SK-N-MC (cell line): ENCODE results near the gene HDGF.

ENCODE experiments used
- DNase-seq: peaks from one replicate; pipeline ENCODE4 v3.0.0-alpha.2; 2011; ENCODE audit warnings: low read depth, low spot score
- H3K27ac ChIP-seq: fragments of 200-600 bp; sonication (generic); 2 replicates; pipeline ENCODE4 v1.5.1; 2016; ENCODE audit warnings: mixed run types
- H3K36me3 ChIP-seq: fragments of 200-600 bp; sonication (generic); 2 replicates; pipeline ENCODE4 v1.6.1; 2017; ENCODE audit warnings: antibody characterized with exemption, low read length, mixed read lengths; ENCODE audit not compliant: insufficient read depth
- H3K4me3 ChIP-seq: fragments of 200-600 bp; sonication (generic); 2 replicates; pipeline ENCODE4 v1.5.1; 2016
- H3K9ac ChIP-seq: fragments of 200-600 bp; sonication (generic); 2 replicates; pipeline ENCODE4 v1.8.0; 2017; ENCODE audit warnings: mixed run types, mixed read lengths; ENCODE audit not compliant: insufficient read length
- H3K9me3 ChIP-seq: fragments of 200-600 bp; sonication (generic); 2 replicates; pipeline ENCODE4 v1.6.1; 2017; ENCODE audit warnings: low read depth, mild to moderate bottlenecking, antibody characterized with exemption, low read length, moderate library complexity, mixed read lengths
- EZH2 ChIP-seq: fragments of 200-600 bp; sonication (generic); IDR thresholded peaks from one replicate; pipeline ENCODE4 v1.6.1; 2017; ENCODE audit warnings: antibody characterized with exemption
- FOXP2 ChIP-seq: optimal IDR thresholded peaks from 2 replicates; pipeline ENCODE3; 2011; ENCODE audit warnings: mild to moderate bottlenecking, moderate library complexity; ENCODE audit not compliant: insufficient read depth; ENCODE audit errors: extremely low read length, control extremely low read depth
- POLR2AphosphoS5 ChIP-seq: IDR thresholded peaks from 2 replicates; pipeline ENCODE4 v1.6.1; 2012; ENCODE audit warnings: mild to moderate bottlenecking, low read depth, low read length, borderline replicate concordance

The HDGF gene

DNA sequence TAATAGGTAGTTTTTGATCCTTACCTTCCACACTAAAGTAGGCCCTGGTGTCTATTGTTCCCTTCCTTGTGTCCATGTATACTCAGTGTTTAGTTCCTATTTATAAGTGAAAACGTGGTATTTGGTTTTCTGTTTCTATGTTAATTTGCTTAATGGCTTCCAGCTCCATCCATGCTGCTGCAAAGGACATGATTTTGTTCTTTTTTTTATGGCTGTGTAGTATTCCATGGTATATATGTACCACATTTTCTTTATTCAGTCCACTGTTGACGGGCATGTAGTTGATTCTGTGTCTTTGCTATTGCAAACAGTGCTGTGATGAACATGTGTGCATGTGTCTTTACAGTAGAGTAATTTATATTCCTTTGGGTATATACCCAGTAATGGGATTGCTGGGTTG is 36.7 kb upstream of the HDGF start:
- no peak for TF ChIP-seq POLR2AphosphoS5
- TF ChIP-seq EZH2 = no peak
- TF ChIP-seq FOXP2 = no peak
- H3K27ac ChIP-seq = no peak overlapping the region
- peaks cover 67% of the 10 kb centered on the region for H3K36me3 ChIP-seq
- DNase-seq = no peak
- H3K9me3 ChIP-seq = no peaks in the 10 kb centered on the region
- H3K4me3 ChIP-seq = no peak overlapping the region
- no peak overlapping the region for H3K9ac ChIP-seq

DNA sequence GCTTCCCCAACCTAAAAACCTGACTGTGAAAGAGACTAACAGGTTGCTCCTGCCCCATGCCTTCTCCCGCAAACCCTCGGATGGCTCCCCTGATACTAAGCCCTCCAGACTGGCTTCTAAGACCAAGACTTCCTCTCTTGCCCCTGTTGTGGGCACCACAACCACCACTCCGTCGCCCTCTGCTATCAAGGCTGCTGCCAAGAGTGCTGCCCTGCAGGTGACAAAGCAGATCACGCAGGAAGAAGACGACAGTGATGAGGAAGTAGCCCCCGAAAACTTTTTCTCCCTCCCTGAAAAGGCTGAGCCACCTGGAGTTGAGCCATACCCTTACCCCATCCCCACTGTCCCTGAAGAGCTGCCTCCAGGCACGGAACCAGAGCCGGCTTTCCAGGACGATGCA is 35.2 kb upstream of the HDGF start:
- Histone ChIP-seq H3K4me3 (no peak overlapping the region), H3K9ac (no peak overlapping the region), H3K27ac (no peak overlapping the region), H3K9me3 (no peaks in the 10 kb centered on the region), H3K36me3 (peaks cover 68% of the 10 kb centered on the region)
- no peak for DNase-seq
- no peak for TF ChIP-seq EZH2

DNA sequence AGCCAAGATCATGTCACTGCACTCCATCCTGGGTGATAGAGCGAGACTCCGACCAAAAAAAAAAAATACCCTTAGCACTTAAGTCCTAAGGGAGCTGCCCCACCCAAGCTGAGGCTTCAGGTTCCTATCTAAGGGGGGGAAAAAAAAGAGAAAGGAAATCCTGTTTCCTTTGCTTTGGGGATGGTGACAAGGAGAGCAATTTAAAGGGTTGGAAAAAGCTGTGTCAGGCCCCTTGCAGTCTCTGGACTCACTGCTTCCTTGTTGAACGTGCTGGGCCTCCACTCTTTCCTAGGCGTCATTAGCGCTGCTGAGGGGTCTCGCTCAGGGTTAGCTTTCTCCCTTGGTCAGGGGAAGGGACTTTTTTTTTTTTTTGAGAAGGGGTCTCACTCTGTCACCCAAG is 34.0 kb upstream of the HDGF start:
- DNase-seq = no peak
- no peaks in the 10 kb centered on the region for H3K9me3 ChIP-seq
- H3K36me3 ChIP-seq = peaks cover 68% of the 10 kb centered on the region
- no peak overlapping the region for H3K9ac ChIP-seq
- TF ChIP-seq EZH2 (no peak), FOXP2 (no peak), POLR2AphosphoS5 (no peak)
- H3K4me3 ChIP-seq = no peak overlapping the region
- no peak overlapping the region for H3K27ac ChIP-seq

DNA sequence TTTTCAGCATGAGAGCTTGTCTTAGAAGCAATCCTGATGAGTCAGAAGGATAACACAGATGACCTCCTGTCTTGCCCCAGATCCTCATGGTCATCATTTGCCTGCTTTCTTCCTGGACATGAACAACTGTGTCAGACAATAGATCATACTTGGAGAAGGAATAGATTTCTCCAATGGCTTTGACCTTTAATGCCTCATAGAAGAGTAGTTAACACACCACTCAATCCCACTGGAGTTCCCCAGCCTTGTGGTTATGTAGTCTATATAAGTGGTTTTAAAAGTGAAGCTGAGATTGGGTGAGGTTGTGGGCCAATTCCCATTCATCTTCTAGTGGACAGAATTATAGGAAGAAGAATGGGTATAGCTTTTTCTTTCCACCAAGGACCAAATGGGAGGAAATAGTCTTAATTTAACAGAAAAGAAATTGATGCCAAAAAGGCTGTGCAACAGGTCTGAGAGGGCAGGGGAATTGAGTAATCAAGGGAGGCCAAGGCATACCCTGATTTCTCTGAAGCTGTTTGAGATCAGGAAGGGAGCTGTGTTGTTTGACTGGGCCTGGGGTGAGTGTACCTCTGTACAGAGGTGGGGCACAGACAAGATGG is 30.2 kb upstream of the HDGF start:
- Histone ChIP-seq H3K9me3 (no peaks in the 10 kb centered on the region), H3K36me3 (peaks cover 46% of the 10 kb centered on the region), H3K27ac (no peak overlapping the region), H3K4me3 (no peak overlapping the region), H3K9ac (no peak overlapping the region)
- no peak for DNase-seq
- TF ChIP-seq POLR2AphosphoS5 = no peak

DNA sequence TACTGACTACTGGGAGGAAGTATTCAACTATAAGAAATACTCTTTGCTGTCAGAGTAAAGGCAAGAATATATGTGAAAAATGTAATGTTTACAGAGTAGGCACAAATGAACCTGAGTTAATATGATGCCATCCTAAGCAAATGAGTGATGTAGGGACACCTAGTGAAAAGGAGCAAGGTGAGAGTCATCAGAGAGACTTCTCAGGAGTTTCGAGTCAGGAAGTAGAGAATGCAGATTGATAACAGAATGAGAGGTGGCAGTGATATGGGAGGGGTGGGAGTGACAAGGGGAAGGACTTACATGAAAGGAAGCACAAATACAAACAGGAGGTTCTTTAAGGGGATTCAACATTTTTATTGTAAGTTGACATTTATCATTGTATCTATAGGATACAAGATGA is 26.1 kb upstream of the HDGF start:
- H3K9me3 ChIP-seq = no peaks in the 10 kb centered on the region
- no peak overlapping the region for H3K4me3 ChIP-seq
- no peak for DNase-seq
- H3K27ac ChIP-seq = peak overlapping the region; percentile 34; the same call in 1 of the 2 replicates
- no peak for TF ChIP-seq EZH2
- TF ChIP-seq FOXP2 = no peak
- no peak overlapping the region for H3K9ac ChIP-seq
- peaks cover 32% of the 10 kb centered on the region for H3K36me3 ChIP-seq

DNA sequence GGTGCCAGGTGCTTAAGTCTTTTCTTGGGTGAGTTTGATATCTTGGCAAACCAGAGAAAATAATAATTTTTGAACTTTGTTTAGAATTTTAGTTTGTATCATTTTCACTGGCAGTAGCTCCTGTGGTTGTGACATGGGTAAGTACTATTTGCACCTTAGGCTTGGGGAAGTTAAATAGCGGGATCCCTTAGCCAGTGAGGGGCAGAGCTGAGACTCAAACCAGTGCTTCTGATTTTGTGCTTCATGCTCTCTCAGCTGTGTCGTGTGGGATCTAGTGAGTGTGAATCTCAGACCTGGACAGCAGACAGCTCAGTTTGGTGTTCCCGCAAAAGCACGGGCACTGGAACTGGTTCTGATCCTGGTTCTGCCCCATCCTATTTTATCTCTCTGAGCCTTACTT is 25.5 kb upstream of the HDGF start:
- Histone ChIP-seq H3K9ac (no peak overlapping the region), H3K36me3 (peaks cover 30% of the 10 kb centered on the region), H3K27ac (0 out of 2 replicates have a peak overlapping the region, but pooled peaks have one; percentile 19), H3K4me3 (no peak overlapping the region), H3K9me3 (no peaks in the 10 kb centered on the region)
- TF ChIP-seq POLR2AphosphoS5 (no peak), EZH2 (no peak), FOXP2 (no peak)
- DNase-seq = no peak

DNA sequence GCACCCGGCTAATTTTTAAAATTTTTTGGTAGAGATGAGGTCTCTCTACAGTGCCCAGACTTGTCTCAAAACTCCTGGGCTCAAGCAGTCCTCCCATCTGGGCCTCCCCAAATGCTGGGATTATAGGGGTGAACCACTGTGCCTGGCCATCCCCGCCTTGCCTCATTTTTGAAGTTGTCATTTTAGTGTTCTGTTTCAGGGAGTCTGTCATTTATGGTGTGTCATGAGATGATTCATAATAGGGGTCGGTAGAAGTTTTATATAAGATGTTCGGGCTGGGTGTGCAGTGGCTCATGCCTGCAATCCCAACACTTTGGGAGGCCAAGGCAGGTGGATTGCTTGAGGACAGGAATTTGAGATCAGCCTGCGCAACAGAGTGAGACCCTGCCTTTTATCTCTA is 24.3 kb upstream of the HDGF start:
- Histone ChIP-seq H3K27ac (no peak overlapping the region), H3K36me3 (peaks cover 26% of the 10 kb centered on the region), H3K4me3 (no peak overlapping the region), H3K9me3 (no peaks in the 10 kb centered on the region), H3K9ac (no peak overlapping the region)
- DNase-seq = no peak
- TF ChIP-seq EZH2 (no peak), POLR2AphosphoS5 (no peak), FOXP2 (no peak)

DNA sequence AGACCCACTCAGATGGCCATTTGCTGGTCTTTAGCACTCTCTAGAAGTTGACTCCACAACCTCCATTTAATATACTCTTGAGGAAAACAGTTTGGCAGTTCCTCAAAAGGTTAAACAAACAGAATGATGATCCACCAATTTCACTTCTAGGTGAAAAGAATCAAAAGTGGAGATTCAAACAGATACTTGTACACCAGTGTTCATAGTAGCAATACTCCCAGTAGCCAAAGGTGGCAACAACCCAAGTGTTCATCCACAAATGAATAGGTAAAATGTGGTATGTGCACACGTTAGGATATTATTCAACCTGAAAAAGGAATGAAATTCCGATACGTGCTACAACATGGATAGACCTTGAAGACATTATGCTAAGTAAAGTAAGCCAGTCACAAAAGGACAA is 22.1 kb upstream of the HDGF start:
- H3K27ac ChIP-seq = peak overlapping the region; percentile 19; the same call in 1 of the 2 replicates
- no peak overlapping the region for H3K9ac ChIP-seq
- no peak for TF ChIP-seq POLR2AphosphoS5
- TF ChIP-seq FOXP2 = no peak
- TF ChIP-seq EZH2 = no peak
- no peak for DNase-seq
- H3K9me3 ChIP-seq = no peaks in the 10 kb centered on the region
- no peak overlapping the region for H3K4me3 ChIP-seq
- peaks cover 37% of the 10 kb centered on the region for H3K36me3 ChIP-seq

DNA sequence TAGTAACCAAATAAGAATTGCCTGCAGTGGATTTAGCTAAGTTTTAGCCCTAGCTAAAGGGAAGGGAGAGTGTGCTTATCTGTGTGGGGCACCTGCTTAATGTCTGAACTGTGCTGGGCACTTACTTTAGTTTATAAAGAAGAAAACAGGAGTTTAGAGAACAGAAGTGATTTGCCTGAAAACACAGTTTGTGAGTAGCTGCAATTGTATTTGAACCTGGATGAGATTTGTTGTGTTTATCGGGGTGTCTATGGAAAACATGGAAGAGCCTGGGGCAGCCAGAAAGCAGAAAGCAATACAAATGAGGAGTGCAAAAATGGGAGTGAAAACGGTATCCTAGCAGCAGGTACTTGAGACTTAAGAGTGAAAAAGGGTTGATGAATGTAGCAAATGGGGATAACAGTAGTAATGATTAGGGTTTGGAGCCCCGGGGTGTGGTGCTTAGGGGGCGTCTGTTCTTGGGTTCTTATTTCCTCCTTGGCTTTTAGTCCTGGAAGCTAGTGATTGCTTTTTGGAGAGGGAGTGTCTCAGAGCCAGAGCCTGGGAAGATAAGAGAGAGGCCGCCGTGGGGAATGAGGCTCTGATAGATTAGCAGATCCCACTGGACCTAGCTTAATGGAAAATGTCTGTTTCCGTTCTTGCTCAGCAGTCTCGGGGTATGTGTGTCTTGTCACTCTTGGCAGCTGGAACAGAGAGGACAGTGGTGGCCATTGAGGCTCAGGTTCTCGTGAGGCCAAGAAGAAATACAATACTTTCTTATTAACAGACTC is 21.4 kb upstream of the HDGF start:
- no peak for TF ChIP-seq EZH2
- no peak overlapping the region for H3K4me3 ChIP-seq
- DNase-seq = no peak
- H3K36me3 ChIP-seq = peaks cover 37% of the 10 kb centered on the region
- H3K27ac ChIP-seq = peak overlapping the region; percentile 52; the same call in 1 of the 2 replicates
- H3K9me3 ChIP-seq = no peaks in the 10 kb centered on the region
- peak overlapping the region; percentile 52 for H3K9ac ChIP-seq
